Caco-2 (cell line): ENCODE results near the gene SLC39A11. TPM values are rescaled to one million over a fixed set of nuclear protein-coding genes. Genes with fewer than 3 reads are reported as not detected.
"Not testable (repeated sequence)": the region's sequence is repeated elsewhere in the genome, so short reads cannot be mapped to it uniquely, and the experiment has no call there.

Experiments used
- BruUV-seq: library from RNA; stranded (reverse); fragments of 400-500 nt; replicated peaks from 2 replicates; lab custom pipeline; 2021; lab: Mats Ljungman, UMichigan
- CTCF ChIA-PET: fragments of 300-600 bp; sonication (Branson Sonifier 250); formaldehyde crosslinking; loops from one replicate; lab custom pipeline; 2022; ENCODE audit warnings: antibody characterized with exemption; lab: Charles Lee
- POLR2A ChIA-PET: fragments of 300-600 bp; sonication (Branson Sonifier 250); formaldehyde crosslinking; loops from one replicate; lab custom pipeline; 2022; ENCODE audit warnings: antibody characterized with exemption; lab: Charles Lee
- DNase-seq, 2 experiments: peaks; one replicate each; pipeline versions ENCODE4 v3.0.0 to v3.0.0-alpha.2; 2020 to 2022
- H3K27me3 ChIP-seq: replicated peaks from 2 replicates; pipeline ENCODE4 v1.6.0; 2011; ENCODE audit warnings: low read length; ENCODE audit not compliant: control insufficient read depth, insufficient read depth
- H3K36me3 ChIP-seq: 2 replicates; pipeline ENCODE4 v1.5.1; 2011; ENCODE audit warnings: low read length; ENCODE audit not compliant: control insufficient read depth, insufficient read depth
- H3K4me1 ChIP-seq: fragments of 250-450 bp; sonication (Bioruptor Pico); 2 replicates; pipeline ENCODE4 v1.5.1; 2020; ENCODE audit warnings: mild to moderate bottlenecking
- H3K4me3 ChIP-seq: 2 replicates; pipeline ENCODE4 v1.5.1; 2011; ENCODE audit warnings: low read depth, mild to moderate bottlenecking, control low read depth, low read length
- H3K9me3 ChIP-seq: fragments of 250-450 bp; sonication (Bioruptor Pico); 2 replicates; pipeline ENCODE4 v1.5.1; 2020; ENCODE audit warnings: mild to moderate bottlenecking, moderate library complexity
- H3K27ac Mint-ChIP-seq: one replicate; pipeline ENCODE4 v1.8.0; 2022; ENCODE audit warnings: mixed read lengths; ENCODE audit not compliant: unreplicated experiment
- H3K27me3 Mint-ChIP-seq: one replicate; pipeline ENCODE4 v1.8.0; 2022; ENCODE audit warnings: mixed read lengths; ENCODE audit not compliant: insufficient read depth, unreplicated experiment
- H3K36me3 Mint-ChIP-seq: one replicate; pipeline ENCODE4 v1.8.0; 2022; ENCODE audit warnings: mild to moderate bottlenecking, mixed read lengths; ENCODE audit not compliant: insufficient read depth, unreplicated experiment
- H3K4me1 Mint-ChIP-seq: one replicate; pipeline ENCODE4 v1.8.0; 2022; ENCODE audit warnings: low read depth, mixed read lengths; ENCODE audit not compliant: unreplicated experiment
- H3K4me3 Mint-ChIP-seq: one replicate; pipeline ENCODE4 v1.8.0; 2022; ENCODE audit warnings: mild to moderate bottlenecking, moderate library complexity, mixed read lengths; ENCODE audit not compliant: unreplicated experiment
- H3K9me3 Mint-ChIP-seq: one replicate; pipeline ENCODE4 v1.8.0; 2022; ENCODE audit warnings: mixed read lengths; ENCODE audit not compliant: unreplicated experiment
- intact Hi-C: fragments of 100-400 bp; cut with micrococcal nuclease; formaldehyde crosslinking; loops from one replicate; pipeline ENCODE4 v1.10.0; 2022; ENCODE audit not compliant: unreplicated experiment
- total RNA-seq: library from RNA; stranded (reverse); gene quantifications from 2 replicates; pipeline ENCODE4 v1.2.3, GENCODE V29; 2022
- TF ChIP-seq, protein P1 (sequence below), 2 experiments: fragments of 200-600 bp in 1 of 2; IDR thresholded peaks; 1 replicate in 1 of 2; 2 replicates in 1 of 2; pipeline versions ENCODE4 v1.5.1 to v1.8.0; 2011 to 2022; ENCODE audit warnings: antibody characterized with exemption in 1 of 2, control low read depth in 1 of 2, inconsistent platforms in 1 of 2, low read depth in 1 of 2, low read length in 1 of 2, mild to moderate bottlenecking in 1 of 2, moderate library complexity in 1 of 2; ENCODE audit not compliant: insufficient read depth in 1 of 2, severe bottlenecking in 1 of 2, unreplicated experiment in 1 of 2

SLC39A11 gene
- total RNA-seq, 1 experiment from 2014 or later = 26.4 TPM

DNA sequence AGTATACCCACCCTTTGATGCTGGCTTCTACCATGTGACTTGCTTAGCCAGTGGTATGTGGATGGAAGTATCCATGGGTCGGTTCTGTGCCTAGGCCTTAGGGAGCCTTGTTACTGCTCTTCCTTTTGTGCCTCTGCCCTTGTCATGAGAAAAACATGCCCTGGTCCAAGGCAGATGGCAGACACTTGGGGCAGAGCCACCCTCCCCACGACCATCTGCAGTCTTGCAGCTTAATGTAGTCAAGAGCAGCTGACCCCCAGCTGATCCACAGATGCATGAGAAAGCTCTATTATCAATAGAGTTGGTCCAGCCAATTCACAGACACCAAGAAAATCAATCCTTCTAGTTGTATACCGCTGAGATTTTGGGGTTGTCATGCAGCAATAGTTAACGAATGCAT, 95.7 kb downstream of the SLC39A11 start:
- no peak for DNase-seq
- BruUV-seq = no TSS peak
- no peaks in the 10 kb centered on the region for H3K4me1 Mint-ChIP-seq
- POLR2A ChIA-PET = no interaction called here
- H3K27ac Mint-ChIP-seq = no peak overlapping the region
- H3K4me3 Mint-ChIP-seq = no peak overlapping the region
- H3K36me3 ChIP-seq = no peaks in the 10 kb centered on the region
- no peaks in the 10 kb centered on the region for H3K27me3 ChIP-seq
- TF ChIP-seq, protein P1, sequence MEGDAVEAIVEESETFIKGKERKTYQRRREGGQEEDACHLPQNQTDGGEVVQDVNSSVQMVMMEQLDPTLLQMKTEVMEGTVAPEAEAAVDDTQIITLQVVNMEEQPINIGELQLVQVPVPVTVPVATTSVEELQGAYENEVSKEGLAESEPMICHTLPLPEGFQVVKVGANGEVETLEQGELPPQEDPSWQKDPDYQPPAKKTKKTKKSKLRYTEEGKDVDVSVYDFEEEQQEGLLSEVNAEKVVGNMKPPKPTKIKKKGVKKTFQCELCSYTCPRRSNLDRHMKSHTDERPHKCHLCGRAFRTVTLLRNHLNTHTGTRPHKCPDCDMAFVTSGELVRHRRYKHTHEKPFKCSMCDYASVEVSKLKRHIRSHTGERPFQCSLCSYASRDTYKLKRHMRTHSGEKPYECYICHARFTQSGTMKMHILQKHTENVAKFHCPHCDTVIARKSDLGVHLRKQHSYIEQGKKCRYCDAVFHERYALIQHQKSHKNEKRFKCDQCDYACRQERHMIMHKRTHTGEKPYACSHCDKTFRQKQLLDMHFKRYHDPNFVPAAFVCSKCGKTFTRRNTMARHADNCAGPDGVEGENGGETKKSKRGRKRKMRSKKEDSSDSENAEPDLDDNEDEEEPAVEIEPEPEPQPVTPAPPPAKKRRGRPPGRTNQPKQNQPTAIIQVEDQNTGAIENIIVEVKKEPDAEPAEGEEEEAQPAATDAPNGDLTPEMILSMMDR (IDR thresholded peaks at IDR 0.05; ENCODE audit: insufficient read depth in 1 of 2, low read depth in 1 of 2, low read length in 1 of 2, severe bottlenecking in 1 of 2, unreplicated experiment in 1 of 2) = no peak
- no peaks in the 10 kb centered on the region for H3K9me3 ChIP-seq
- H3K4me3 ChIP-seq = no peak overlapping the region
- H3K27me3 Mint-ChIP-seq = no peaks in the 10 kb centered on the region
- CTCF ChIA-PET = no interaction called here
- H3K4me1 ChIP-seq = no peaks in the 10 kb centered on the region
- H3K36me3 Mint-ChIP-seq = no peaks in the 10 kb centered on the region
- intact Hi-C loops = no loop called here
- H3K9me3 Mint-ChIP-seq = no peaks in the 10 kb centered on the region

DNA sequence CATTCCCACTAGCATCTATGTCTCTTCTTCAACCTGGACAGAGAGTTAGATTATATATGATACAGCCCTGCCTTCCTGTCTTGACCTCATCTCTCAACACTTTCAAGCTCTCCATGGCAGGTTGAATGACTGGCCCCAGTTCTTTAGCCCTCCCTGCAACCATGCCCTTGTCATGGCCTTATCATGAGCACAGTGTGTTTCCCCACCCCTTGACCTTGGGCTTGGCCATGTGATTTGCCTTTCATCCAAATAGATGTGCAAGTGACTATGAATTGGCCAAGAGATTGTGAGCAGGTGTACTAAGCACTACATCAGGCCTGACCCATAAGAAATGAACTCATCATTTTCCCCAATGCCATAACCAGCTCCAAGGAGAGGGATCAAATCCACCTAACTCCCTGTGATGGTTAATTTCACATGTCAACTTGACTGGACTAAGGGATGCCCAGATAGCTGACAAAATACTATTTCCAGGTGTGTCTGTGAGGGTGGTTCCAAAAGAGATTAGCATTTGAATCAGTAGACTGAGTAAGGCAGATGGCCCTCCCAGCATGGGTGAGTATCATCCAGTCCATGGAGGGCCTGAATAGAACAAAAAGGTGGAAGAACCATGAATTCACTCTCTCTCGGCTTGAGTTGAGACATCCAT, 97.4 kb downstream of the SLC39A11 start:
- no peaks in the 10 kb centered on the region for H3K27me3 Mint-ChIP-seq
- POLR2A ChIA-PET = no interaction called here
- no TSS peak for BruUV-seq

DNA sequence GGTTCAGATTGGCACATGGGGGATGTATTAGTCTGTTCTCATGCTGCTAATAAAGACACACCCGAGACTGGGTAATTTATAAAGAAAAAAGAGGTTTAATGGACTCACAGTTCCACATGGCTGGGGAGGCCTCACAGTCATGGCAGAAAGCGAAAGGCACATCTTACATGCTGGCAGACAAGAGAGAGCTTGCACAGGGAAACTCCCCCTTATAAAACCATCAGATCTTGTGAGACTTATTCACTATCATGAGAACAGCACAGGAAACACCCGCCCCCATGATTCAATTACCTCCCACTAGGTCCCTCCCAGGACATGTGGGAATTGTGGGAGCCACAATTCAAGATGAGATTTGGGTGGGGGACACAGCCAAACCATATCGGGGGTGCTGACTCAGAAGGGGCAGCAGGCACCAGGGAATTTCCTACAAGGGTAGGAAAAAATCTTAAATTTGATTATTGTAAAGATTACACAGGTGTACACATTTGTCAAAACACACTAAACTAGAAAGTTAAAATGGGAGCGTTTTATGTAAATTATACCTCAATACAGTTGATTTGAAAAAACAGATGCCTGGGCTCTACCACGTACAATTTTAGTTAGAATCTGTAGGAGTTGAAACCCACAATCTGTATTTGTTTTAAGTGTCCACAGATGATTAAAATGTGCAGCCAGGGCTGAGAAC, 99.6 kb downstream of the SLC39A11 start:
- H3K9me3 ChIP-seq, H3K4me3 Mint-ChIP-seq, H3K27ac Mint-ChIP-seq, BruUV-seq, H3K36me3 ChIP-seq, intact Hi-C loops, H3K27me3 ChIP-seq, H3K4me1 Mint-ChIP-seq, H3K36me3 Mint-ChIP-seq, H3K9me3 Mint-ChIP-seq, CTCF ChIA-PET, DNase-seq, H3K27me3 Mint-ChIP-seq, POLR2A ChIA-PET, H3K4me3 ChIP-seq, H3K4me1 ChIP-seq: not testable (repeated sequence)

More for the DNA sequence above, 97.4 kb downstream of the SLC39A11 start:
- intact Hi-C loops = no loop called here
- CTCF ChIA-PET = no interaction called here
- Mint-ChIP-seq H3K36me3 (no peaks in the 10 kb centered on the region), H3K27ac (no peak overlapping the region), H3K4me1 (no peaks in the 10 kb centered on the region), H3K9me3 (no peaks in the 10 kb centered on the region), H3K4me3 (no peak overlapping the region)
- Histone ChIP-seq H3K36me3 (no peaks in the 10 kb centered on the region), H3K4me1 (no peaks in the 10 kb centered on the region), H3K9me3 (no peaks in the 10 kb centered on the region), H3K27me3 (no peaks in the 10 kb centered on the region), H3K4me3 (no peak overlapping the region)
- no peak for DNase-seq
- TF ChIP-seq, protein P1 (IDR thresholded peaks at IDR 0.05; ENCODE audit: insufficient read depth in 1 of 2, low read depth in 1 of 2, low read length in 1 of 2, severe bottlenecking in 1 of 2, unreplicated experiment in 1 of 2) = no peak
